A549 (cell line): Measurements from ENCODE around the gene SEC24D.

ENCODE experiments used
- CEBPB ChIP-seq, 2 experiments: fragments of >200 bp in 1 of 2; sonication (Bioruptor Twin) in 1 of 2; formaldehyde crosslinking in 1 of 2; IDR thresholded peaks; 2 replicates each; pipeline ENCODE4 v1.6.1; 2012 to 2016
- ELK1 ChIP-seq: fragments of 150-350 bp; IDR thresholded peaks from 2 replicates; pipeline ENCODE4 v1.6.1; 2014; ENCODE audit warnings: low read depth, mild to moderate bottlenecking, low read length
- EP300 ChIP-seq, 2 experiments: fragments of >200 bp; sonication (Bioruptor Twin); formaldehyde crosslinking; IDR thresholded peaks; 2 replicates in 1 of 2; 3 replicates in 1 of 2; pipeline ENCODE4 v1.6.1; 2016 to 2017
- HDAC2 ChIP-seq: fragments of 200-600 bp; sonication (generic); IDR thresholded peaks from 2 replicates; pipeline ENCODE4 v1.6.1; 2016
- POLR2A ChIP-seq: IDR thresholded peaks from 2 replicates; pipeline ENCODE4 v1.6.1; 2012; ENCODE audit warnings: mild to moderate bottlenecking, low read length
- RAD21 ChIP-seq, 2 experiments: fragments of >200 bp in 1 of 2; sonication (Bioruptor Twin) in 1 of 2; formaldehyde crosslinking in 1 of 2; IDR thresholded peaks in 1 of 2; conservative IDR thresholded peaks in 1 of 2; 2 replicates in 1 of 2; 3 replicates in 1 of 2; pipeline ENCODE4 v1.6.1; 2012 to 2018; ENCODE audit warnings: inconsistent platforms in 1 of 2
- REST ChIP-seq: fragments of 200-600 bp; sonication (generic); IDR thresholded peaks from 2 replicates; pipeline ENCODE4 v1.6.1; 2016; ENCODE audit warnings: antibody characterized with exemption, mild to moderate bottlenecking, moderate library complexity
- SMC3 ChIP-seq: fragments of >200 bp; sonication (Bioruptor Twin); formaldehyde crosslinking; IDR thresholded peaks from 3 replicates; pipeline ENCODE4 v1.6.1; 2018; ENCODE audit warnings: inconsistent platforms
- TF ChIP-seq, protein P1 (sequence below): fragments of >200 bp; sonication (Bioruptor Twin); formaldehyde crosslinking; IDR thresholded peaks from 3 replicates; pipeline ENCODE4 v1.5.1; 2016

DNA sequence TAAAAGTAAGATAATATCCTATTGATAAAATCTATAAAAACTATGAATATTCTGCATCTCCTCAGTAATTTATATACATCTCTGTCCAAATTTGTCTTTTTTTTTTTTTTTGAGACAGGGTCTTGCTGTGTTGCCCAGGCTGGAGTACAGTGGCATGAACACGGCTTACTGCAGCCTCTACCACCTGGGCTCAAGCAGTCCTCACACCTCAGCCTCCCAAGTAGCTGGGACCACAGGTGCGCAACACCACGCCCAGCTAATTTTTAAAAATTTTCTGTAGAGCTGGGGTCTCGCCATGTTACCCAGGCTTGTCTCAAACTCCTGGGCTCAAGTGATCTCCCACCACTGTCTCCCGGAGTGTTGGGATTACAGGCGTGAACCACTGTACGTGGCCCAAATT lies 12.3 kb upstream of the SEC24D start:
- TF ChIP-seq, protein P1, sequence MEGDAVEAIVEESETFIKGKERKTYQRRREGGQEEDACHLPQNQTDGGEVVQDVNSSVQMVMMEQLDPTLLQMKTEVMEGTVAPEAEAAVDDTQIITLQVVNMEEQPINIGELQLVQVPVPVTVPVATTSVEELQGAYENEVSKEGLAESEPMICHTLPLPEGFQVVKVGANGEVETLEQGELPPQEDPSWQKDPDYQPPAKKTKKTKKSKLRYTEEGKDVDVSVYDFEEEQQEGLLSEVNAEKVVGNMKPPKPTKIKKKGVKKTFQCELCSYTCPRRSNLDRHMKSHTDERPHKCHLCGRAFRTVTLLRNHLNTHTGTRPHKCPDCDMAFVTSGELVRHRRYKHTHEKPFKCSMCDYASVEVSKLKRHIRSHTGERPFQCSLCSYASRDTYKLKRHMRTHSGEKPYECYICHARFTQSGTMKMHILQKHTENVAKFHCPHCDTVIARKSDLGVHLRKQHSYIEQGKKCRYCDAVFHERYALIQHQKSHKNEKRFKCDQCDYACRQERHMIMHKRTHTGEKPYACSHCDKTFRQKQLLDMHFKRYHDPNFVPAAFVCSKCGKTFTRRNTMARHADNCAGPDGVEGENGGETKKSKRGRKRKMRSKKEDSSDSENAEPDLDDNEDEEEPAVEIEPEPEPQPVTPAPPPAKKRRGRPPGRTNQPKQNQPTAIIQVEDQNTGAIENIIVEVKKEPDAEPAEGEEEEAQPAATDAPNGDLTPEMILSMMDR: no peak
- TF ChIP-seq RAD21 (conservative IDR thresholded peaks at IDR 0.05 in 1 of 2, IDR thresholded peaks at IDR 0.05 in 1 of 2) (no peak), SMC3 (no peak), ELK1 (no peak), CEBPB (IDR thresholded peaks at IDR 0.05) (no peak), HDAC2 (no peak), POLR2A (no peak), REST (no peak), EP300 (IDR thresholded peaks at IDR 0.05) (no peak)
